ENCODE results near the gene GCNA.
"Not testable (repeated sequence)": the region's sequence is repeated elsewhere in the genome, so short reads cannot be mapped to it uniquely, and the experiment has no call there.

GCNA gene

GRCh38 chrX:71609095-71609750 lies 31.0 kb downstream of the GCNA start:
- DNase-seq (ENCODE audit: low read depth, low spot score) = peak; percentile 59
- H3K4me3 ChIP-seq (ENCODE audit: low read length) = no peak overlapping the region

GRCh38 chrX:71611736-71612135 lies 33.5 kb downstream of the GCNA start:
- H3K4me3 ChIP-seq (ENCODE audit: low read length); DNase-seq (ENCODE audit: low read depth, low spot score): not testable (repeated sequence)

GRCh38 chrX:71612256-71612655 lies 34.0 kb downstream of the GCNA start:
- no peak overlapping the region for H3K4me3 ChIP-seq (ENCODE audit: low read length)

GRCh38 chrX:71615056-71615455 lies 36.8 kb downstream of the GCNA start:
- H3K4me3 ChIP-seq (ENCODE audit: low read length) = no peak overlapping the region
- DNase-seq (ENCODE audit: low read depth, low spot score) = no peak

More at GRCh38 chrX:71612256-71612655, 34.0 kb downstream of the GCNA start:
- DNase-seq (ENCODE audit: low read depth, low spot score) = no peak

- DNase-seq (ENCODE audit: low read depth, low spot score) = no peak
- no peak overlapping the region for H3K4me3 ChIP-seq (ENCODE audit: low read length)
Observed at GRCh38 chrX:71615954-71616353, 37.7 kb downstream of the GCNA start.

- H3K4me3 ChIP-seq (ENCODE audit: low read length) = no peak overlapping the region
- DNase-seq (ENCODE audit: low read depth, low spot score) = peak; percentile 35
Observed at GRCh38 chrX:71616672-71617529, 38.7 kb downstream of the GCNA start.

GRCh38 chrX:71617742-71618141 lies 39.5 kb downstream of the GCNA start:
- DNase-seq (ENCODE audit: low read depth, low spot score) = no peak
- peak overlapping the region; percentile 46 for H3K4me3 ChIP-seq (ENCODE audit: low read length)

- peak within 1 kb of the TSS; percentile 46 for H3K4me3 ChIP-seq (ENCODE audit: low read length)
- peak; percentile 87 for DNase-seq (ENCODE audit: low read depth, low spot score)
Observed at GRCh38 chrX:71618303-71618721, 40.1 kb downstream of the GCNA start, which contains the start of gene CXCR3. Gene CXCR3 (minus strand): TSS chrX:71618511. CDS start chrX:71618449, 62 bp downstream.

GRCh38 chrX:71618787-71619186 lies 40.5 kb downstream of the GCNA start:
- peak overlapping the region; percentile 46 for H3K4me3 ChIP-seq (ENCODE audit: low read length)
- no peak for DNase-seq (ENCODE audit: low read depth, low spot score)

GRCh38 chrX:71619193-71619592 lies 41.0 kb downstream of the GCNA start:
- DNase-seq (ENCODE audit: low read depth, low spot score) = no peak
- H3K4me3 ChIP-seq (ENCODE audit: low read length) = no peak overlapping the region

GRCh38 chrX:71619986-71620385 lies 41.7 kb downstream of the GCNA start:
- H3K4me3 ChIP-seq (ENCODE audit: low read length) = no peak overlapping the region
- DNase-seq (ENCODE audit: low read depth, low spot score) = no peak

GRCh38 chrX:71621603-71622002 lies 43.4 kb downstream of the GCNA start:
- DNase-seq (ENCODE audit: low read depth, low spot score) = no peak
- no peak overlapping the region for H3K4me3 ChIP-seq (ENCODE audit: low read length)

- no peak overlapping the region for H3K4me3 ChIP-seq (ENCODE audit: low read length)
- no peak for DNase-seq (ENCODE audit: low read depth, low spot score)
Observed at GRCh38 chrX:71622032-71622575, 43.9 kb downstream of the GCNA start.

- DNase-seq (ENCODE audit: low read depth, low spot score) = peak; percentile 60
Observed at GRCh38 chrX:71622576-71623450, 44.6 kb downstream of the GCNA start.

GRCh38 chrX:71623714-71624113 lies 45.5 kb downstream of the GCNA start:
- no peak for DNase-seq (ENCODE audit: low read depth, low spot score)
- no peak overlapping the region for H3K4me3 ChIP-seq (ENCODE audit: low read length)

More at GRCh38 chrX:71622576-71623450, 44.6 kb downstream of the GCNA start:
- no peak overlapping the region for H3K4me3 ChIP-seq (ENCODE audit: low read length)

GRCh38 chrX:71625471-71625870 lies 47.2 kb downstream of the GCNA start:
- H3K4me3 ChIP-seq (ENCODE audit: low read length) = no peak overlapping the region
- DNase-seq (ENCODE audit: low read depth, low spot score) = no peak

- no peak overlapping the region for H3K4me3 ChIP-seq (ENCODE audit: low read length)
- DNase-seq (ENCODE audit: low read depth, low spot score) = no peak
Observed at GRCh38 chrX:71626576-71626975, 48.3 kb downstream of the GCNA start.

GRCh38 chrX:71627588-71628404 lies 49.6 kb downstream of the GCNA start:
- no peak overlapping the region for H3K4me3 ChIP-seq (ENCODE audit: low read length)
- no peak for DNase-seq (ENCODE audit: low read depth, low spot score)

Data from Jurkat, Clone E6-1 (cell line).